HK-2 (cell line): ENCODE measurements around the gene SLC12A7.
"Not testable (repeated sequence)": the region's sequence is repeated elsewhere in the genome, so short reads cannot be mapped to it uniquely, and the experiment has no call there.

ENCODE experiments used
- DNase-seq: peaks from one replicate; pipeline ENCODE4 v3.0.0-alpha.2; 2018; ENCODE audit not compliant: unreplicated experiment

Gene SLC12A7

GRCh38 chr5:1035421-1036405 is 76.2 kb downstream of the SLC12A7 start:
- no peak for DNase-seq

DNA sequence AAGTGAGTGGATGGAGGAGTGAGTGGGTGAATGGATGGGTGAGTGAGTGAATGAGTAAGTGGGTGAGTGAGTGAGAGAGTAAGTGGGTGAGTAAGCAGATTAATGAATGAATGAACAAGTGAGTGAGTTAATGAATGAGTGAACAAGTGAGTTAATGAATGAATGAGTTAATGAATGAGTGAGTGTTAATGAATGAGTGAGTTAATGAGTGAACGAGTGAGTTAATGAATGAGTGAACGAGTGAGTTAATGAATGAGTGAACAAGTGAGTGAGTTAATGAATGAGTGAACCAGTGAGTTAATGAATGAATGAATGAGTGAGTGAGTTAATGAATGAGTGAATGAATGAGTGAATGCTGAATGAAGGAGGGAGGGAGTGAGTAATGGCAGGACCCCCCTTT is 76.9 kb downstream of the SLC12A7 start:
- DNase-seq = no peak

- no peak for DNase-seq
Measured at GRCh38 chr5:1034421-1034905, 77.4 kb downstream of the SLC12A7 start.

DNA sequence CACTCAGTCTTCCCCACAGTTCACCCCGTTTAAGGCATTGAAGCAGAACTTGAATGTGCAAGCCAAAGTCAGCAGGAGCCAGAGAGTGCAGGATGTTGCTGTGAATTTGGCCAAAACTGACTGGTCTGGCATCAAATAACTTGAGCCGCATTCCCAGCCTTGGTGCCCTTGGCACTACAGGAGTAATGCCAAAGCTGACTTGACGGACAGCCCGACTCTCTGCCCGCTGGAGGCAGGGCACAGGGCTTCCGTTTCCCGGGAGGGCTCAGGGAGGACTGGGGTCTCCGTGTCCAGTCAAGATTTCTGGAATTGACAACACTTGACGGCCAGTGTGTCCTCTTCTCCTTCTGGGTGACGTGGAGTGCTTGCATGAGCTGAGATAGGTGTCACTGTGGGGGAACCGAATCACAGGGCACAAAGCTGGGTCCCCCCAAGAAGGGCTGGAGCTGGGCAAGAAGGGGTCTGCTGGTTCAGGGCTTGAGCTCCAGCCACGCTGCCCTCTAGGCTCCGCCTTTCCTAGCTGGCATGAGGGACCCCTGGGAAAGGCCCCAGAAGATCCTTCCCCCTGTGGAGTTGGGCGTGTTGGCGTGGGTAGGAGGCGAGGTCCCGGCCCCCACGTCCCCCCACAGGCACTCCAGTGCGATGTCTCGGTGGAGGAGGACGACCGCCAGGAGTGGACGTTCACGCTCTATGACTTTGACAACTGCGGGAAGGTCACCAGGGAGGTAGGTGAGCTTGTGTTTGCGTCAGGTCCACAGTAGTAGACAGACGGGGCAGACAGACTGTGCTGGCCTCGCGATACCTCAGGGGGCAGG is 78.0 kb downstream of the SLC12A7 start:
- DNase-seq = no peak

DNA sequence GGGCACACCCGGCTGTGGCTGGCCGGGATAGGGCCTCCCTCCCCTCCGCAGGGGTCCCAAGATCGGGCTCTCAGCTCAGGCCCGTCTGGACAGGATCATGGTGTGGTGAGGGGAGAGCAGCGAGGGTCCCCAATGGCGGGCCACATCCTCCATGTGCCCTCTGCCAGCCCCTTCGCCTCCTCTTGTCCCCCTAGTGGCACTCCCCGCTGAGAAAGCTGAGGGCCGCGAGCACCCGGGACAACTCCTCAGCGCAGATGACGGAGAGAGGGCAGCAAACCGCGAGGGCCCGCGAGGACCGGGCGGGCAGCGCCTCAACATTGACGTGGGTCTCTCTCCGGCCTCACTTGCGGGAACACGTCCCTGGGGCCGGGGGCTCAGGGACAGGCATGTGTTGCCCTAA is 78.7 kb downstream of the SLC12A7 start:
- no peak for DNase-seq

DNA sequence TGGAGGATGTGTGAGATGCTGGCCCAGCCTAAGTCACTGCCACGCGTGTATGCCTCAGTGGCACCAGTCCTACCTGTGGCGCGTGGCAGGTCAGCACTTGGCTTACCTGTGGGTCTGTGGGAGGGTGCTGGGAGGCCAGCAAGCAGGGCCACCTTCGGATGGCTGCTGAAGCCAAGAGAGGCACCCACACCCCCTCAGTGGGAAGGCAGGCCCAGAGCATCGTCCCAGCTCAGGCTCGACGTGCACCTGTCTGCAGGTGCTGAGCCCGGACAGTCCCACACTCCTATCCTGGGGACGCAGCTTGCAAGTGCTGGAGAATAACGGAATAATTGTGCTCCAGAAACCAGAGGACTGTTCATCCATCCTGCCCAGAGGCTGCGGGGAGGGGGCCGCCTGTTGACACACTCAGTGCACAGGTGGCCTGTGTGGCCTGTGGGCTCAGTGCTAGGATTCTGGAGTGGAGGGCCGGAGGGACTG is 79.3 kb downstream of the SLC12A7 start:
- no peak for DNase-seq

GRCh38 chr5:1032011-1032410 is 79.9 kb downstream of the SLC12A7 start:
- no peak for DNase-seq

- DNase-seq = no peak
Measured at GRCh38 chr5:1031306-1031959, 80.4 kb downstream of the SLC12A7 start.

DNA sequence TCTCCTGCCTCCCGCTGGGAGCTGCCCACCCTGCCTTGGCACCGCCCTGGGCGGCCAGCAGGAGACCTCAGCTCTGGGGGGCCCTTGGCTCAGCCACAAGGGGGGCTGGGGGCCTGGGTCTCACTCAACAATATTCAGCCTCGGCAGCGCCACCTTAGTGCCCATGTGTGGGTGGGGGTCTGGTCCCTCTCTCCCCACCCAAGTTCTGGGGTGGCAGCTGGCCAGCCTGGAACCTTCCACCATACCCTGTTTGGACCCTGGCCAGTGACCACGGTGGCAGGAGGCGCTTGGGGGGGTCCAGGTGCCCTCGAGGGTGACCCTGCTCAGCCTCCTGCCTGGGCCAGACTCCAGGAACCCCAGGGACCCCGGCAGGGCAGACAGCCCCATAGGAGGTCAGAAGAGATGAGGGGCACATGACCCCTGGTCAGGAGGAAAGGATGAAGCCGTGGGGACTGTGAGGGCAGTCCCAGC is 81.0 kb downstream of the SLC12A7 start:
- no peak for DNase-seq

- no peak for DNase-seq
Measured at GRCh38 chr5:1029945-1030625, 81.8 kb downstream of the SLC12A7 start.

DNA sequence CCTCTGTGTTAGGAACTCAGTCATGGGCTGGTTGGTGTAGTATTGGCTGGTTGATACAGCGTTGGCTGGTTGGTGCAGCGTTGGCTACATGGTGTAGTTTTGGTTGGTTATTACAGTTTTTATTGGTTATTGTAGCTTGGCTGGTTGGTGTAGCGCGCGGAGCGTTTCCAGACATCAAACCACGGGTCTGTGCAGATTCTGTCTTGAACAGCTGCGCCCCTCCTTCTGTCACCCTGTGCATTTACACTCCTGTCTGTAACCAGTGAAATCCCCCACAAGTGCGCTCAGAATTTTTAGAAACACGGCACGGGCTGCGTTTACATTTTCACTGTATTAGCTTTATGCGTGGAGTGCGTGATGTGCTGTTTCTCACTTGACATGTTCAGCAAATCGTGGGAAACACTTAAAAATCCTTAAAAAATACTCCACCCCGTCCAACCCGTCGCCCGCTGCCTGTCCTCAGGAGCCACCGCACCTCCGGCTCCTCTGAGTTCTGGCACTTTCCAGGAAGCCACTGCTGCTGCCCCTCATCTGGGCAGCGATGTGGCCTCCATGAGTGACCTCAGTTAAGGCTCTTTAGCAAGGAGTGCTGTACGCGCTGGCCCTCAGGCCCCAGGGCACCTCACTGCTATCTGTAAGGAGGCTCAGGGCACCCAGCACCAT is 82.5 kb downstream of the SLC12A7 start:
- DNase-seq = no peak

DNA sequence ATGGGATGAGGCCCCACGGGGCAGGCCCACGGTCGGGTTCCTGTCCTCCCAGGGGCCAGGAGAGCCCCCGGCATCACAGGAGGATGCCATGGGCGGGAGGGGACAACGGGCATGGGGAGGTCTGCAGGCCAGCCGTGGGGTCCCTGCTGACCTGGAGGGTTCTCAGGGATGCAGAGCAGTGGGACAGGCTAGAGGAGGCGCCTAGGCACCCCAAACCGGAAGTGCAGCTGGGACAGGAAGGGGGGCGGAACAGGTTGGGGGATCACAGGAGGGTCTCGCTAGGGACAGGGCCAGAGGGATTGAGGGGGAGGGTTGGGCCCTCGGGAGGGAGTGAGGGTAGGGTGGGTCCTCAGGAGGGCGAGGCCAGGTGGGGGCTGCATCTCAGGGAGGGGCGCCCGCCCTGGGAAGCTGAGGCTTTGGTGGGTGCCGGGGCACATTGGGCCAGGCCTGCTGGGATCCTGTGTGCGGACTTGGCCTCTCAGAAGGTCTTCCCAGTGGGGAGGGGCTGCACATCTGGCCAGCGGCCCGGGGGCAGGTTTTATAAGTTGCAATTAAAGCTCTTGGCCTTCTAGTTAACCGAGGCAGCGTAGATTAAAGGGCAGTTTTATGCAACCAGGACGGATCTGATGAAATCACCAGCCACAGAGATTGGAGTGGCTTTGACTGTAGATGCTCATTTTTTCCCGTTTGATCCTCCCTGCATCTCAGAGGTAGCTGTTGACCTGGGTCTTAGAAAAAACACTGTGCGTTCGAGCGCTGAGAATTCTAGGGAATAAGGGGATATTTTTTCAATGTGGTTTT is 83.2 kb downstream of the SLC12A7 start:
- DNase-seq = no peak

GRCh38 chr5:1027631-1028441 is 84.0 kb downstream of the SLC12A7 start:
- no peak for DNase-seq

- no peak for DNase-seq
Measured at GRCh38 chr5:1026700-1027621, 84.9 kb downstream of the SLC12A7 start.

DNA sequence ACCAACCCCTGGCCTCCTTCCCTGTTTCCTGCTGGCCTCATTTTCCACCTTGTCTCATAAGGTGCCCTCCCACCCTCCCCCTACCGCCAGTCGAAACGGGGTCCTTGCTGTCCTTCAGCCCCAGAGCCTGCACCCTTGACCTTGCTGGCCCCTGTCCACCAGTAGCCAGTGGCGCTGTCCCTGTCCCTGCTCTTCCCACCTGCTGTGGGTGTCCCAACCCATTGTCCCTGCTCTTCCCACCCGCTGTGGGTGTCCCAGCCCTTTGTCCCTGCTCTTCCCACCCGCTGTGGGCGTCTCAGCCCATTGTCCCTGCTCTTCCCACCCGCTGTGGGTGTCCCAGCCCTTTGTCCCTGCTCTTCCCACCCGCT is 89.9 kb downstream of the SLC12A7 start:
- DNase-seq = not testable (repeated sequence)

GRCh38 chr5:1021136-1021968 is 90.5 kb downstream of the SLC12A7 start:
- DNase-seq = no peak

DNA sequence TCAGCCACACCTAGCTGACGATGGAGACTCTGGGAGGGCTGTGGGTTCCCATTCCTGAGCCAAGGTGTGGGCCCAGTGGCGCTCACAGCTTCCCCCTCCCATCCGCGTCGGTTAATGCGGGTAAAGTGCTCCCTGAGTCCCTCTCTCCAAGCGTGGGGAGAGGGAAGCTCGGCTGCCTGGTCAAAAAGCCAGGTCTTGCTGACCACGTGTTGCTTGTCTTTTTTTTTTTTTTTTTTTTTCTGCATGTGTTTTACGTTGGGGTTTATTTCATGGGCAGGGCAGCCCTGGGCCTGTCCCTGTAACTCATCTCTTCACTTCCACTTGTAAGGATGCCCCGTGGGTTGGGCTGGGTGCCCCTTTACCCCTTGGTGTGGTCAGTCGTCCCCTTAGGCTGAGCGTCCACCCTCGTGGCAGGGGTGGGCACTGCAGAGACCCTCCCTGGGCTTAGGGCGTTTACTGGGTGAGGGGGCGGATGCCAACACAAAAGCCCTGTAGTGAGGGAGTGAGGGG is 91.4 kb downstream of the SLC12A7 start:
- no peak for DNase-seq
